HG03175 (cell line): ENCODE data around the gene ENG.
"Not testable (repeated sequence)": the region's sequence is repeated elsewhere in the genome, so short reads cannot be mapped to it uniquely, and the experiment has no call there.

Source experiments
- ATAC-seq: cut with Tn5 transposase; IDR thresholded peaks from one replicate; pipeline ENCODE4 v1.9.1; 2021; ENCODE audit warnings: mild to moderate bottlenecking, moderate library complexity; ENCODE audit not compliant: unreplicated experiment

The ENG gene

DNA sequence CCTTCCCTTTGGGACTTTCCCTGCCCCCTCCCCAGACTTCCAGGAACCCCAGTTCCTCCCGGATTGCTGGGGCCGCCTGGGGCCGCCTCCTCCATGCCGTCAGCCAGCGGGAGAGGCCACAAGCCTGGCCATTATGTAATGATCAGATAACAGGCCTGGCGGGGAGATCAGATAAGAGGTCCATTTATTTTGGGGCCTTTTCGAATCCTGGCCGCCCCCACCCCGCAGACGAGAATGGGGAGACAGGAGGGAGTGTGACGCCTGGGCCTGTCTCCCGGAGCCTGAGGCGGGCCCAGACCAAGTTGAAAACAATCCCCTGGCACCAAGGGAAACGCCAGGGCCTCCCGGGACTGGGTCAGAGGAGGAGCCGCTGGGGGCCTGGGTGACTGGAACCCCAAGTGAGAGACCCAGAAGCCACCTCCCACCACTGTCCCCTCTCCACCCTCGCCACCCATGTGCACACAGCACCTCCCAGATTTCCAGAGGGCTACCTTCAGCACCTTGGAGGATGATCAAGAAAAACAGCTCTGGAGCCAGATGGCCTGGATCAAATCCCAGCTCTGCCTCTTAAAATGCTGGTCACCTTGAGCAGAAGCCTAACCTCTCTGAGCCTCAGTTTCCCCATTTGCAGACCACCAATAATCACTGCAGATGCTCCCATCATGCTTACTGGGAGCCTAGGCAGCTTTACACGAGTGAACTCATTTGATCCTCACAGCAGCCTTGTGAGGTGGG lies 7.8 kb downstream of the ENG start:
- ATAC-seq: no peak

DNA sequence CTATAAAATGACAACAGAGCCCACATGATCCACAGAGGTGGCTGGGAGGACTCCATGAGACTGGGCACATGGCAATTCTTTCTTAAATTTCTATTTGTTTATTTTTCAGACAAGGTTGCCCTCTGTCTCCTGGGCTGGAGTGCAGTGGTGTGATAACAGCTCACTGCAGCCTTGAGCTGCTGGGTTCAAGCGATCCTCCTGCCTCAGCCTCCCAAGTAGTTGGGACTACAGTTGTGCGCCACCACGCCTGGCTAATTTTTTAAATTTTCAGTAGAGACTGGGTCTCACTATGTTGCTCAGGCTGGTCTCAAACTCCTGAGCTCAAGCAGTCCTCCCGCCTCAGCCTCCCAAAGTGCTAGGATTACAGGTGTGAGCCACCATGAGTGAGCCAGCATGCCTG lies 8.8 kb downstream of the ENG start:
- ATAC-seq: not testable (repeated sequence)

GRCh38 chr9:127844821-127845359 lies 9.6 kb downstream of the ENG start:
- no peak for ATAC-seq

- ATAC-seq: no peak
Observed at GRCh38 chr9:127841087-127841835, 13.2 kb downstream of the ENG start.

- ATAC-seq: no peak
Observed at GRCh38 chr9:127838375-127839078, 15.9 kb downstream of the ENG start.

DNA sequence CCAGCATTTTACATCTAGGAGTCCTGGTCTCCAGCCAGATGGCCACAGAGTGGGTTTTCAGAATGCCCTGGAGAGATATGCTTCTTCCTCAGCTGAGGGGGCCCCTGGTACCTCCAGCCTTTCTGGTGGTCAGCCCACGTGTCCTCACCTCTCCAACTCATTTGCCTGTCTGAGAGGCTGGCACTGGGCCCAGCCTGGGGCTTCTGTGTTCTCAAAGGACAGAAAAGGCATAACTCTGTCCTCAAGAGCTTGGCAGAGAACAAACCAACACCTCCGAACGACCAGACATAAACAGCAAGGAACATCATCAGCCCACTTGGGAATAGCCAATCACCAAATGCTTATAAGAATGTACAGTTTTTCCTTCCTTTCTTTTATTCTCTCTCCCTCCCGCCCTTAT lies 17.1 kb downstream of the ENG start:
- ATAC-seq: no peak

GRCh38 chr9:127836561-127836960 lies 17.9 kb downstream of the ENG start:
- ATAC-seq: not testable (repeated sequence)

GRCh38 chr9:127835991-127836516 lies 18.4 kb downstream of the ENG start:
- no peak for ATAC-seq

- ATAC-seq: no peak
Observed at GRCh38 chr9:127833555-127833954, 20.9 kb downstream of the ENG start.

- no peak for ATAC-seq
Observed at GRCh38 chr9:127832248-127832647, 22.2 kb downstream of the ENG start.

DNA sequence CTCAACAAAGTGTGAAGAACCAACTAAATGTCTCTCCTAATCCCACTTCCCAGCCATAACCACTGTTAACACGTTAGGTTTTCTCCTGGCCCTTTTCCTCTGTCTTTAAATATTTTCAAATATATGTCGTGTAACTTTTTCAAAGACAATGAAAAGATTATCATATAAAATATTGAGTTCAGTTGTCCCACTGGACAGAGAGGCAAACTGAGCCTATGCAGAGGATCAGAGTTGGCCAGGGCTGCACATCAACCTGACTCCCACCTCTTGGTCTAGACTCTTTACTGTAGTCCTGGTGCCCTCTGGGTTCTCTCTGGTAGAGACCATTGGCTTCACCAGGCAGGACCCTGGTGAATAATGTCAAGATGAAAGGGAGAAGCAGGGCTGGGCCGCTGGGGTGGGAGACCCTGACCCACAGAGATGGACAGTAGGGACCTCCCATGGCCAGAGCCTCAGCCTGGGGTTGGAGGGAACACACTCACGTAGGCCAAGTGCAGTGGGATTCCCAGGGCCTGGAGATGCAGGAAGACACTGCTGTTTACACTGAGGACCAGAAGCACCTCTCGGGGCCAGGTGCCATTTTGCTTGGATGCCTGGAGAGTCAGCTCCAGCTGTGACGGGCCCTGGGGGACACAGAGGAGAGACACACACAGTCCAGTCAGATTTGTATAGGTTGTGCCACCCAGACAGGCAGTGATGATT lies 25.1 kb downstream of the ENG start:
- no peak for ATAC-seq

- no peak for ATAC-seq
Observed at GRCh38 chr9:127828262-127829031, 26.0 kb downstream of the ENG start.

DNA sequence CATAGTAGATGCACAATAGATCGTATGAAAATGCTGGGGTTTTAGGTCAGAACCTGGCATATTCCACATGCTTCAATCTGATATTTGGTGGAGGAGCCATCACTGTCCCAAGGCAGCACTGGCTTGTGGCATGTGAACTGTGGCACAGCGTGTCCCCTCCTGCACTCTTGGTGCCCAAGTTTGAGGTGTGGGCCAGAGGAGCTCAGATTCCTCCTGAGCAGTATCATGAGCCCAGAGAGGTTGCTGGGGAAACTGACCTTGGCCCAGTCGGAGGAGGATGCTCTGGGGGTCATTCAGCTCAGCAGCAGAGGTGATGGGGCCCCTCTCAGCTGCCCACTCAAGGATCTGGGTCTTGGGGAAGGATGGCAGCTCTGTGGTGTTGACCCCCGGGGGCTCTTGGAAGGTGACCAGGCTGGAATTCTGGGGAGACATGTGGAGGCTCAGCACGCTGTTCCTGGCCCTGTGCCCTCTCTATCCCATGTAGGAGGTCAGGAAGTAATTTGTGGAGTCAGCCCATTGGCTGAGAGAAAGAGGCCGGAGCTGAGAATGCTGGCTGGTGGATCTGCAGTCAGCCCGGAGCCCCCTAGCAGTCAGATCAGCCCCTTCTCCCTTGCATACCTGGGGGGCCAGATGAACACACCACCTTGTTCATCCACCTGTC lies 28.1 kb downstream of the ENG start:
- ATAC-seq: no peak

GRCh38 chr9:127825319-127826051 lies 29.0 kb downstream of the ENG start:
- no peak for ATAC-seq

DNA sequence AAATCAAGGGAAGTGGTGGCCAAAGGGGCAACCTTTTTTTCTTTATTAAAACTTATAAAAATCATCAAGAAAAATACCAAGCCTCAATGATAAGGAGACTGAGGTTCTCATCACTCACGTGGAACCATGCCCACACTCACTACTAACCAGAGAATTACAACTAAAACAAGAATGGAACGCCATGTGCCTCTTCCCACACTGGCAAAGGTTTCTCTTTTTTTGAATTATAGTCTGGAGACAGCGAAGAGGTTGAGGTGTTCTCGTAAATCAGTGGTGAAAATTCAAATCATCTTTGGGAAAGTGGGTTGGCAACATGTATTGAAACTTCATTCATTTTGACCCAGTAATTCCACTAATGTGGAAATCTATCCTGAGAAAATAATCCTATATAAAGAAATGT lies 32.4 kb downstream of the ENG start:
- no peak for ATAC-seq

DNA sequence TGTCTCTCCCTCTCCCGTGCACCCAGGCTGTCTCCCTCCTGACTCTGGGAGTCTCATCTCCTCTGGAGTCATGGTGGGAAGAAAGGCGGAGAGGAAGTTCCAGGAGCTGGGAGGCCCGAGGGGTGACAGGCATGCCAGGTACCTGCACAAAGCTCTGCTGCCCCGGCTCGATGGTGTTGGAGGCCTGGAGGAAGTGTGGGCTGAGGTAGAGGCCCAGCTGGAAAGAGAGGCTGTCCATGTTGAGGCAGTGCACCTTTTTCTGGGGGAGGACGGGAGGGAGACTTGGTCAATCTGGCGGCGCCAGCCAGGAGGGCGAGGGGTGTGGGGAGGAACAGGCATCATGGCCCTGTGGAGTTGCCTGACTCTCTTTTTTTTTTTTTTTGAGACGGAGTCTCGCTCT lies 35.9 kb downstream of the ENG start:
- ATAC-seq: no peak

DNA sequence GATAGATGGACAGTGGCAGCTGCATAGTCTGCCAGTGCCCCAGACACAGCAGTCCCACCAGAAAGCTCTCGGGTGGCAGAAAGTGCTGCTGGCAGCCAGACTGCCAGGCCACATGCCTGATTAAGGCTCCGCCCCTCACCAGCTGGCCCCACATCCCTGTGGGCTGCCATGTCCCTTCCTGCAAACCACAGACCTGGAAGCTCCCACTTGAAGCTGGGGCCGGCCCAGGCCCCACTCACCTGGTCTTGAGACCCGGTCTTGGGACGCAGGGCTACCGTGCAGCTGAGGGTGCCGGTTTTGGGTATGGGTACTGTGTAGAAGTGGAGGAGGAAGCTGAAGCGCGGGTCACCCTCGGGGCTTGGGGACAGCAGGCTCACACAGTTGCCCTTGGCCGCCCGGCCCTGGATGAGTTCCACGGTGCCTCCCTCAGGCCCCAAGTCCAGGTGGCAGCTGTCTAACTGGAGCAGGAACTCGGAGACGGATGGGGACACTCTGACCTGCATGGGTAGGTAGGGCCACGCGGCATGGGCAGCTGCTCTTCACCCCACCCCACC lies 36.5 kb downstream of the ENG start:
- ATAC-seq: no peak

DNA sequence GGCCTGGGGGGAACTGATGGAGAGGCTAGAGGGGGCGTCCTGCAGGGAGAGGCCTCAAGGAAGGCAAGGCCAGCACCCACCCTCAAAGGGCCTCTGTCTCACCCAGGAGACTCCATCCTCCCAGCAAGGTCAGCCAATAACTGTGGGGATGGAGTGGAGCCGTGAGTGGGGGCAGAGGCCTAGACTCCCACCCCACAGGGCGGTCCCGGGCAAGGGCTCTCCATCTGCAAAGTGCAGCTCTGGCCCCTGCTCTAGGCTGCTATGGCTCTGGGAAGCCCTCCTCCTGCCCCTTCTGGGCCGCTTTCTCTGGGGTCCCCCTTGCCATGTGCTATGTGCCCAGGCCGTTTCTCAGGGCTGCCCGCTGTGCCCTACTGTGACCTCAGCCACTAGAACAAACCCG lies 37.7 kb downstream of the ENG start:
- ATAC-seq: no peak

- ATAC-seq: no peak
Observed at GRCh38 chr9:127816362-127816725, 38.1 kb downstream of the ENG start.
